A172 (cell line): ENCODE measurements around the gene MICU1. TPM values are rescaled to one million over a fixed set of nuclear protein-coding genes. Genes with fewer than 3 reads are reported as not detected.
"Not testable (repeated sequence)": the region's sequence is repeated elsewhere in the genome, so short reads cannot be mapped to it uniquely, and the experiment has no call there.

Experiments used
- DNase-seq: peaks from one replicate; pipeline ENCODE4 v3.0.0-alpha.2; 2015; ENCODE audit warnings: low spot score
- total RNA-seq: library from RNA; depleted of rRNA; stranded (reverse); fragments of >200 nt; shearing (Covaris generic); gene quantifications from 2 replicates; pipeline ENCODE4 v1.2.3, GENCODE V29; 2014

MICU1 gene
- total RNA-seq, 1 experiment from 2014 or later = 85.2 TPM

DNA sequence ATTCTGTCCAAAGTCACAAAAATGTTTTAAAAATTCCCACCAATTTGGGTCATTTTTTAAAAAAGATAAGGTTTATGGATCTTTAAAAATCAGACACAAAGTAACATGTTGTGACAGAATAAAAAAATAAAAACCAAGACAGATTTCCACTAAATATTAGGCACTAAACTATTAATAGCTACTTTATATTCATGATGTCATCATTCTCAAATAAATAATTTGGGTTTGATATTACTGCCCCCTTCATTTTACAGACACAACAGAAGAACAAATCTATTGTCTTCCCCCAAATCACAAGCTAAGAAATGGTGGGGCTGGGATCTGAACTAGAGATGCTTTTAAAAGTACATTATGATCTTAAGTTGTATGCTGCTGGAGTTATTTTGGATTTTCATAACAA, 119.4 kb downstream of the MICU1 start:
- no peak for DNase-seq

DNA sequence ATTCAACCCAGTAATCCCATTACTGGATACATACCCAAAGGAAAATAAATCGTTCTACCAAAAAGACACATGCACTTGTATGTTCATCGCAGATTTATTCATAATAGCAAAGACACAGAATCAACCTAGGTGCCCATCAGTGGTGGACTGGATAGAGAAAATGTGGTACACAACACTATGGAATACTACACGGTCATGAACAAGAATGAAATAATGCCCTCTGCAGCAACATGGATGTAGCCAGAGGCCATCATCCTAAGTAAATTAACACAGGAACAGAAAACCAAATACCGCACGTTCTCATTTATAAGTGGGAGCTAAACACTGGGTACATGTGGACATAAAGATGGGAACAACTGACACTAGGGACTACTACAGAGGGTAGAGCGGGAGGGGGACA, 120.4 kb downstream of the MICU1 start:
- DNase-seq = no peak

DNA sequence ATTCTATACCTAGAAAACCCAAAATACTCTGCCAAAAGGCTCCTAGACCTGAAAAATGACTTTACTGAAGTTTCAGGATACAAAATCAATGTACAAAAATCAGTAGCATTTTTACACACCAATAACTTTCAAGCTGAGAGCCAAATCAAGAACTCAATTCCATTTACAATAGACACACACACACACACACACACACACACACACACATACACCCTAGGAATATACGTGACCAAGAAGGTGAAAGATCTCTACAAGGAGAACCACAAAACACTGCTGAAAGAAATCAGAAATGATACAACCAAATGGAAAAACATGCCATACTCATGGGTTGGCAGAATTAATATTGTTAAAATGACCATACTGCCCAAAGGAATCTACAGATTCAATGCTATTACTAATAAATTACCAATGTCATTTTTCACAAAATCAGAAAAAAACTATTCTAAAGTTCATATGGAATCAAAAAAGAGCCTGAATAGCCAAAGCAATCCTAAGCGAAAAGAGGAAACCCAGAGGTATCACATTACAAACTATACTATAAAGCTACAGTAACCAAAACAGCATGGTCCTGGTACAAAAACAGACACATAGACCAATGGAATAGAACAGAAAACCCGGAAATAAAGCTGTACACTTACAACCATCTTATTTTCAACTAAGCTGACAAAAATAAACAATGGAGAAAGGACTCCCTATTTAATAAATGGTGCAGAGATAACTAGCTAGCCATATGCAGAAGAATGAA, 122.0 kb downstream of the MICU1 start:
- DNase-seq = no peak

- DNase-seq = peak; percentile 13
Measured at GRCh38 chr10:72503241-72503640, 122.6 kb downstream of the MICU1 start.

DNA sequence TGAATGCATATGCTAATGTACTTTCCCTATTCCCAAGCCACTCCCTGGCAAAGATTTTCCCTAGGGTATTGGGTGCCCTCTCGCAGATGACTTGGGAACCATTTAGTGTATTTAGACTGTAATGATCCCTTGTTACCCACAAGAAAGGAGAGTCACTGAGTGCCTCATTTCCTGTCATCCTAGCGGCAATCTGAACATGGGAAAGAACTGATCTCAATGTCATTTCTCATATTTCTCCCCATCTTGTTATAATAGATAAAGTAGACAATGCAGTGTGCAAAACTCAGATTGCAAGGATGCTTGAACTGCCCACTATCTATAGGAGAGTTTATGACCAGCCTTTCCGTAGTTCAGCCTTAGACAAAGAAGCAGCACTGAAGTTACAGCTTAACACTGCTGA, 123.3 kb downstream of the MICU1 start:
- DNase-seq = no peak

DNA sequence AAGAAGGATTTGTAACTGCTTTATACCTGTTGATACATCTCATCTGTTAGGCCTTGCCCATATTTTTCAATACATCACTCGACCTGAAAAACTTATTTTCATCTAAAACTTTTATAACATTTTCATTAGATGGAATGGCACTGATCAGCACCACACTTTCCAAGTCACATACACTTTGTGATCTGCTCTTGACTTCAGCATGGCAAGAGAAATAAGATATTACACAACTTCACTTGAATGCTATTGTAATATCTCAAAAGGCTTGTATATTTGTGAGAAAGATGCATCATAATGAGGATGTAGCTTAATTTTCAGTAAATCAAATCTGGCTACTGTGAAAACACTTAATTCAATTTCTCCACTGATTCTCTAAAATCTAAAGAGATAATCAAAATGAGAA, 126.2 kb downstream of the MICU1 start:
- no peak for DNase-seq

GRCh38 chr10:72490951-72491350, 134.9 kb downstream of the MICU1 start:
- DNase-seq = no peak

DNA sequence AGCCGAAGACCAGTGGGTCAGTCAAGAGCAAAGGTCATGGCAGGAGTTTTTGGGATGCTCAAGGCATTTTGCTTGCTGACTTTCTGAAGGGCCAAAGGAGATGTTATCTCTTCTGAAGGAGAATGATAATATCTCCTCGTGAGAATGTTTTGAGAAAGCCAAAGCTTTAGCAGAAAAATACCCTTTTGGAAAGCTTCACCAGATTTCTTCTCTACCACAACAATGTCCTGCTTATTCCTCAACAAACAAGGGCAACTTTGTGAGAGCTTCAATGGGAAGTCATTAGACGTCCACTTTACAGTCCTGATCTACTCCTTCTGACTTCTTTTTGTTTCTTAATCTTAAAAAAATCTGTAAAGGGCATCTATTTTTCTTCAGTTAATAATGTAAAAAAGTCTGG, 138.4 kb downstream of the MICU1 start:
- DNase-seq = no peak

- no peak for DNase-seq
Measured at GRCh38 chr10:72487116-72487515, 138.8 kb downstream of the MICU1 start.

DNA sequence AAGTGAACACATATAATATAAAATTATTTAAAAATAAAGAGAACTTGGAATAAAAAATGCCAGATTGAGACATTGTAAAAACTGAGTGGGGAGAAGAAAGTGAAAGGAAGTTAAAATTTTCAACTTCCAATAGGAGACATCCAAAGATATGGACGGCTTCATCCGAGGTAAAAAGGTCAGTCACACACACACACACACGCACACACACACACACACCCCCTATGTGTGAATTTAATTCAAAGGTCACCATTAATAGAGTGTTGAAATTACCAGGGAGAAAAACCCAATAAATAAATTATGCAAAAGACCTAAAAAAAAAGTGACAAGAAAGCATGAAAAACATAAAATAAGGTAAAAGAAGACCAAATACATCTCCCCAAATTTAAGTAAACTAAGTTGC, 140.2 kb downstream of the MICU1 start:
- DNase-seq = no peak

- DNase-seq = no peak
Measured at GRCh38 chr10:72484521-72484920, 141.4 kb downstream of the MICU1 start.

GRCh38 chr10:72483471-72483870, 142.4 kb downstream of the MICU1 start:
- DNase-seq = no peak

GRCh38 chr10:72480861-72481260, 145.0 kb downstream of the MICU1 start:
- DNase-seq = no peak

DNA sequence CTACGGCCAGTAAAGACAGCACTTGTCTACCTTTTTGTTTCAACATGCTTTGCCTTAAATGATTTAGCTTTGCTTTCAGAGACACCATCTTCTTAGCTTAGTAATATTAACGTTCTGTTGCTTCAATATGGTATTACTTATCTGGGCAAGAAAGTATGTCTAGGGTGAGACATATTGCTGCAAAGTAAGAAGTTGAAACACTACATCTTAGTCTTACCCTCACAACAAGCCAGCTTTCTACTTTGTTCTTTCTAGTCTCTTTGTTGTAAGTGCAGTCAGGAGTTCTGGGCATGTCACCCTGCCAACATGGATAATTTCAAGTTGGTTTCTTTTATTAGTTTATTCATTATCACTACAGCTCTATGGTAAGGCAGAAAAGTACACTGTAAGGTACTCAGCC, 148.4 kb downstream of the MICU1 start:
- DNase-seq = no peak

DNA sequence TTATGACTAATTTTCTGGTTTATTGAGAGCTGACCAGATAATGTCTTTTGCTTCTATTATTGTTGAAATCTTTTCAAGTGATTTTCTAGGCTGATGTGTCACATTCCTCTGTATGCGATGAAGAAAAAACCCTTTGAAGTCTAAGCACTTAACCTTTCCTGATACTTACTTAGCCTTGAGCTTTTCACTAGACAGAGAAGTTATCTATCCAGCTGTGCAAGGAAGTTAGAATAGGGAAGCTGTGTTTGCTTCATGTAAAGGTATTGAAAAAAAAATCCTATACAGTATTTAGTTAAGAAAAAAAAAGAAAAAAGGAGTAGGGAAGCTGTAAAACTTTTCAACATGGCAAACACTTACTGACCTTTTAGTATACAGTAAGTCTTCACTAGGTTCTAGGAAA, 153.6 kb downstream of the MICU1 start:
- DNase-seq = no peak

DNA sequence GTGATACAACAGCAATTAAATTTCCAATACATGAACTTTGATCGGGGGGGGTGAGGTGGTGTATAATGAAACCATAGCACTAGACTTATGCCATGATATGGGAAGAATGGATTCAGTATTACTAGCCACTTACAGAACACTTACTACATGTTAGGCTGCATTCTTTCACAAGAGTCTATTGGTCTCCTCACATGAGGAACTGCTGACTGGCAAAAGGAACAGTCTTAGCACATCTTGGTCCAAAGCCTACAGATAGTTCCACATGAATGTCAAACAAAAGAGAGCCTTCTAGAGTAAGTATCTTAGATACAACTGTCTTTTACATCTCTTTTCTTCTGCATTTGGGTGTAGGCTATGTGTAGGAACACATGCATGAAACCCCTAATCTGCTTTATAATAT, 155.2 kb downstream of the MICU1 start:
- DNase-seq = no peak

DNA sequence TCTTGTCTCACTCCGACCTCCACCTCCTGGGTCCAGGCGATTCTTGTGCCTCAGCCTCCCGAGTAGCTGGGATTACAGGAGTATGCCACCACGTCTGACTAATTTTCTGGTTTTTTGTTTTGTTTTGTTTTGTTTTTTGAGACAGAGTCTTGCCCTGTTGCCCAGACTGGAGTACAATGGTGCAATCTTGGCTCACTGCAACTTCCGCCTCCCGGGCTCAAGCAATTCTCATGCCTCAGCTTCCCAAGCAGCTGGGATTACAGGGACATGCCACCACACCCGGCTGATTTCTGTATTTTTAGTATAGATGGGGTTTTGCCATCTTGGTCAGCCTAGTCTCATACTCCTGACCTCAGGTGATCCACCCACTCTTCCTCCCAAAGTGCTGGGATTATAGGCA, 158.8 kb downstream of the MICU1 start:
- DNase-seq = not testable (repeated sequence)

DNA sequence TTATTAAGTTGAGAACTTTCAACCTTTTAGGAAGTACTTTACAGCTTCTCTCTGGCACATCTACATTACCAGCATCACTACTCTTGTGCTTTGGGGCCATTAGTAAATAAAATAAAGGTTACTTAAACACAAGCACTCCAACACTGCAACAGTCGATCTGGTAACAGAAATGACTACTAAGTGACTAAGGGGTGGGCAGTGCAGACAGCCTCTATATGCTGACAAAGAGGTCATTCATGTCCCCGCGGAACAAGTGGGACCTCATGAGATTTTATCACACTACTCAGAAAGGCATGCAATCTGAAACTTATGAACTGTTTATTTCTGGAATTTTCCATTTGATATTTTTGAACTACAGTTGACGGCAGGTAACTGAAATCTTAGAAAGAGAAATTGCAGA, 159.9 kb downstream of the MICU1 start:
- DNase-seq = no peak

GRCh38 chr10:72464438-72464837, 161.4 kb downstream of the MICU1 start:
- DNase-seq = no peak

- no peak for DNase-seq
Measured at GRCh38 chr10:72462261-72462660, 163.6 kb downstream of the MICU1 start.

- no peak for DNase-seq
Measured at GRCh38 chr10:72461085-72461484, 164.8 kb downstream of the MICU1 start.

DNA sequence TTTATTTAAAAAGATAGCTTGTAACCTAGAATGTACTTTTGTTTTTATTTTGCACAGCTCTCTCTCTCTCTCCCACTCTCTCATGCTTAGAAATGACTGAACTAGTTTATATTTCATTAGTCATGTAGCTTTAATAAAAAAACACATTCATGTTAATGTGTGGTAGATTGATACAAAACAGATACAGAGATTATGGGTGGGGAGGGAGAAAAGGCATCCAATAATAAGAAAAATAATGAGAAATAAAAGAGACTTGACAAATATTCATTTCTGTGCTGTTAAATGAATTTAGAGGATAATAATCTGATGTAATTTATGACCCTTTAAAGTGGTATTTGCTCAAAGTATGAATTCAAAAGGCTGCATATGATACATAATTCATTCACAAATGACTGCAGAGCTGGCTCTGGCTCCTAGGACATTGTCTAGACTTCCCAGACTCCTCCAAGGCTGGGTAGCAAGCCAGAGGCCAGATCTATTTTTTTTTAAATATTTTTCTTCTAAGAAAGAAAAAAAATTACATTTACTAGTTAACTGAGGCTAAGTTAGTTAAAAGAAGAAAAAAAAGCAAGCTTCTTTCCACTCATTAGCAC, 165.5 kb downstream of the MICU1 start:
- no peak for DNase-seq

DNA sequence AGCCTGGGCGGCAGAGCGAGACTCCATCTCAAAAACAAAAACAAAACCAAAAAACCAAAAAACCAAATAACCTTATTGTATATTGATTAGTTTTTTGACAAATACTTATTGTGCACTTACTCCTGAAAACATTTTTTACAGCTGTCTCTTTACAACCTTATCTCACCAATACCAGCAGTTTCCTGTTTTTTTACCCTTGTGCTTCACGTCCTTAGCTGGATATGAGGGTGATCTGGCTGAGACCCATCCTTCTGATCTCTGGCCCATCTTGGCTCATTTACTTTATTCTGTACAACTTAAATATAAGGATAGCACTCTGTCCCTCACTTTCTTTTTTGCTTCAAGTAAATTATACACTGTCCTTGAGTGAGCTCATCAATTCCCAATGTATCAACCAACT, 166.6 kb downstream of the MICU1 start:
- DNase-seq = no peak
